BLaER1 (cell line): ENCODE data around the gene ILKAP.

ENCODE experiments used
- H3K27ac ChIP-seq: shearing (Covaris generic); formaldehyde crosslinking; 2 replicates; pipeline ENCODE4 v1.8.1; 2022
- H3K27me3 ChIP-seq: shearing (Covaris generic); formaldehyde crosslinking; 2 replicates; pipeline ENCODE4 v1.8.1; 2022
- H3K36me3 ChIP-seq: shearing (Covaris generic); formaldehyde crosslinking; 2 replicates; pipeline ENCODE4 v1.8.1; 2022
- H3K4me1 ChIP-seq: shearing (Covaris generic); formaldehyde crosslinking; 2 replicates; pipeline ENCODE4 v1.8.1; 2022
- H3K4me2 ChIP-seq: shearing (Covaris generic); formaldehyde crosslinking; 2 replicates; pipeline ENCODE4 v1.8.1; 2022
- H3K4me3 ChIP-seq: shearing (Covaris generic); formaldehyde crosslinking; 2 replicates; pipeline ENCODE4 v1.8.1; 2022
- H3K9ac ChIP-seq: shearing (Covaris generic); formaldehyde crosslinking; 2 replicates; pipeline ENCODE4 v1.8.1; 2022
- H3K9me3 ChIP-seq: shearing (Covaris generic); formaldehyde crosslinking; 2 replicates; pipeline ENCODE4 v1.8.1; 2022
- H4K20me1 ChIP-seq: shearing (Covaris generic); formaldehyde crosslinking; 2 replicates; pipeline ENCODE4 v1.8.1; 2022
- Cebpa-rat ChIP-seq: shearing (Covaris generic); IDR thresholded peaks from 2 replicates; pipeline ENCODE4 v1.8.1; 2022

The ILKAP gene

GRCh38 chr2:238237431-238238135 lies 34.1 kb upstream of the ILKAP start:
- H3K4me2 ChIP-seq: peak overlapping the region; percentile 98
- no peak overlapping the region for H3K27ac ChIP-seq
- no peak overlapping the region for H3K4me3 ChIP-seq
- H3K9me3 ChIP-seq: no peaks in the 10 kb centered on the region
- H3K9ac ChIP-seq: no peak overlapping the region
- no peaks in the 10 kb centered on the region for H3K27me3 ChIP-seq
- no peaks in the 10 kb centered on the region for H3K36me3 ChIP-seq
- peaks cover 23% of the 10 kb centered on the region for H4K20me1 ChIP-seq
- TF ChIP-seq Cebpa-rat: no peak
- H3K4me1 ChIP-seq: peaks cover 70% of the 10 kb centered on the region

DNA sequence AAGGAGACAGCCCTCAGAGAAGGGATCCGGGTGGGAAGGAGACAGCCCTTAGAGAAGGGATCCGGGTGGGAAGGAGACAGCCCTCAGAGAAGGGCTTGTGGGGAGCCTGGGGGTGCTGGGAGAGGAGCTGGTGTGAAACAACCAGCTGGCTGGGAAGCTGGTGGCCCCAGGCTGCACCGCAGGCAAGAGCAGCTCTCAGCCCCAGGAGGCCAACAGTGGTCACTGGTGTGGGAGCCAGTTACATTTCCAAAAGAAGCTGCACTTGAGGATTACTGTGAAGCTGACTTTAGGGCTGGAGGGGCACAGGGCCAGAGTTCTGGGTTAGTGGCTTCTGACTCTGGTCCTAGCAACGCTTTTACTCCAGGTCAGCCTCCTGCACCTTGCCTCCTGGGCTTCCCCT lies 33.1 kb upstream of the ILKAP start:
- TF ChIP-seq Cebpa-rat: no peak
- Histone ChIP-seq H3K36me3 (no peaks in the 10 kb centered on the region), H3K9me3 (no peaks in the 10 kb centered on the region), H3K4me1 (peaks cover 69% of the 10 kb centered on the region), H3K9ac (no peak overlapping the region), H3K27me3 (no peaks in the 10 kb centered on the region), H4K20me1 (peaks cover 23% of the 10 kb centered on the region), H3K4me3 (no peak overlapping the region), H3K4me2 (peak overlapping the region; percentile 98), H3K27ac (no peak overlapping the region)

DNA sequence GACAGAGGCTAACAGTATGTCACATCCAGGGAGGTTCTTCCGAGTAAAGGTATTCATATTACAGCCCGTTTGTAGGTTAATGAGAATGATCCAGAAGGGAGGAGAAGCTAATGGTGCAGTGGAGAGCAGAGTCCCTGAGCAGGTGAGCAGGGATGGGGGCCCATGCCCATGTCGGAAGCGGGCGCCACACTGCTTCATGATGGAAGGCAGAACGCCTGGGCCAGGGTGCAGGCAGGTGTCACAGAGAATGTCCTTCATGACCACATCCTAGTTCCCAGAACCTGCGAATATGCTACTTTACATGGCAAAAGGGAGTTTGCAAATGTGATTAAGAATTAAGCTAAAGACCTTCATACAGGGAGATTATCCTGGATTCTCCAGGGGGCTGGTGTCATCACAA lies 32.4 kb upstream of the ILKAP start:
- no peak for TF ChIP-seq Cebpa-rat

GRCh38 chr2:238235331-238235732 lies 31.8 kb upstream of the ILKAP start:
- H3K9me3 ChIP-seq: no peaks in the 10 kb centered on the region
- TF ChIP-seq Cebpa-rat: no peak
- H3K4me3 ChIP-seq: no peak overlapping the region
- peaks cover 71% of the 10 kb centered on the region for H3K4me1 ChIP-seq
- H3K36me3 ChIP-seq: no peaks in the 10 kb centered on the region
- H3K4me2 ChIP-seq: peak overlapping the region; percentile 87; the same call in 1 of the 2 replicates
- H4K20me1 ChIP-seq: peaks cover 23% of the 10 kb centered on the region
- no peak overlapping the region for H3K9ac ChIP-seq
- H3K27me3 ChIP-seq: no peaks in the 10 kb centered on the region
- no peak overlapping the region for H3K27ac ChIP-seq

More for the DNA sequence above, 32.4 kb upstream of the ILKAP start:
- H3K36me3 ChIP-seq: no peaks in the 10 kb centered on the region
- H3K4me1 ChIP-seq: peaks cover 68% of the 10 kb centered on the region
- no peaks in the 10 kb centered on the region for H3K27me3 ChIP-seq
- H3K4me3 ChIP-seq: no peak overlapping the region
- H3K4me2 ChIP-seq: 0 out of 2 replicates have a peak overlapping the region, but pooled peaks have one; percentile 87
- H4K20me1 ChIP-seq: peaks cover 23% of the 10 kb centered on the region
- no peaks in the 10 kb centered on the region for H3K9me3 ChIP-seq
- no peak overlapping the region for H3K27ac ChIP-seq
- H3K9ac ChIP-seq: no peak overlapping the region

- Histone ChIP-seq H3K9me3 (no peaks in the 10 kb centered on the region), H3K36me3 (peaks cover 9% of the 10 kb centered on the region), H3K27me3 (no peaks in the 10 kb centered on the region), H4K20me1 (peaks cover 18% of the 10 kb centered on the region), H3K4me3 (no peak overlapping the region), H3K4me2 (no peak overlapping the region), H3K9ac (no peak overlapping the region), H3K4me1 (peaks cover 79% of the 10 kb centered on the region), H3K27ac (no peak overlapping the region)
- TF ChIP-seq Cebpa-rat: no peak
Observed at GRCh38 chr2:238233625-238234024, 30.1 kb upstream of the ILKAP start.

- peak overlapping the region; percentile 79 for H3K4me3 ChIP-seq
- TF ChIP-seq Cebpa-rat: no peak
- peaks cover 60% of the 10 kb centered on the region for H3K4me1 ChIP-seq
- H3K27ac ChIP-seq: no peak overlapping the region
- peaks cover under 1% of the 10 kb centered on the region; the same call in 1 of the 2 replicates for H4K20me1 ChIP-seq
- H3K4me2 ChIP-seq: peak overlapping the region; percentile 94
- peaks cover 21% of the 10 kb centered on the region for H3K36me3 ChIP-seq
- no peaks in the 10 kb centered on the region for H3K27me3 ChIP-seq
- no peaks in the 10 kb centered on the region for H3K9me3 ChIP-seq
- H3K9ac ChIP-seq: peak overlapping the region; percentile 83; the same call in 1 of the 2 replicates
Observed at GRCh38 chr2:238231809-238232208, 28.3 kb upstream of the ILKAP start.

DNA sequence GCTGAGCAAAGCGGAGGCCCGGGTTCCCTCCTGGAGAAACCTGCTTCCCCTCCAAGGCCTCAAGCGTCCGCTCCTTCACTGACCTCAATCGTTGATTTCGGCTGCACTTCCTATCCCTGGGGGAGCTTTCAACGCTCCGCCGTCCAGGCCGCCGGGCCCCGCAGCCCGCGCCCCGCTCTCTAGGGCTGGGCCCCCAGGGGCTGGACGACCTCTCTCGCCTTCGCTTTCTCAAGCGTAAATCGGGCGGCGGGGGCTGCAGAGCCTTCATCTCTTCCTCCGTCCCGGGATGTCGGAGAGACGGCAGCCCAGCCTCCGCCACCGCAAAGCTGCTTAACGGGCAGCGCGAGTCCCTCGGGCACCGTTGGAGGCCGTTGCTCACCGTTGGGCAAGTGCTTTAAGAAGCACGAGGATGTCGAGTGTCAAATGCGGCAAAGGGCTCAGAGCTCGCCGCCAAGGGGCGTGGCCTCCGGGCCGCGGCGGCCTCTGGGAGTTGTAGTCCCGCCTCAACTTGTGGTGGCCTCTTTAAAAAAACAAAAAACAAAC lies 27.8 kb upstream of the ILKAP start:
- Histone ChIP-seq H3K27me3 (no peaks in the 10 kb centered on the region), H3K36me3 (peaks cover 25% of the 10 kb centered on the region), H3K4me1 (peaks cover 56% of the 10 kb centered on the region), H3K4me2 (peak overlapping the region; percentile 94), H4K20me1 (0 out of 2 replicates have a peak, but pooled peaks cover 3% of the 10 kb centered on the region), H3K4me3 (peak overlapping the region; percentile 79), H3K27ac (peak overlapping the region; percentile 80), H3K9me3 (no peaks in the 10 kb centered on the region), H3K9ac (peak overlapping the region; percentile 83)
- no peak for TF ChIP-seq Cebpa-rat

- Histone ChIP-seq H3K4me3 (peak overlapping the region; percentile 79), H3K36me3 (peaks cover 32% of the 10 kb centered on the region), H3K4me1 (peaks cover 49% of the 10 kb centered on the region), H3K27ac (peak overlapping the region; percentile 80), H3K9ac (peak overlapping the region; percentile 83), H3K4me2 (peak overlapping the region; percentile 94), H3K27me3 (no peaks in the 10 kb centered on the region), H4K20me1 (0 out of 2 replicates have a peak, but pooled peaks cover 9% of the 10 kb centered on the region), H3K9me3 (no peaks in the 10 kb centered on the region)
- no peak for TF ChIP-seq Cebpa-rat
Observed at GRCh38 chr2:238230699-238231098, 27.2 kb upstream of the ILKAP start.

- Histone ChIP-seq H3K9me3 (no peaks in the 10 kb centered on the region), H3K4me2 (no peak overlapping the region), H3K4me3 (no peak overlapping the region), H3K27me3 (no peaks in the 10 kb centered on the region), H3K36me3 (peaks cover 51% of the 10 kb centered on the region), H3K9ac (no peak overlapping the region), H3K27ac (no peak overlapping the region), H3K4me1 (peaks cover 36% of the 10 kb centered on the region), H4K20me1 (0 out of 2 replicates have a peak, but pooled peaks cover 18% of the 10 kb centered on the region)
- no peak for TF ChIP-seq Cebpa-rat
Observed at GRCh38 chr2:238228700-238229099, 25.2 kb upstream of the ILKAP start.

GRCh38 chr2:238227587-238228032 lies 24.1 kb upstream of the ILKAP start:
- no peak for TF ChIP-seq Cebpa-rat
- Histone ChIP-seq H3K9ac (no peak overlapping the region), H3K9me3 (no peaks in the 10 kb centered on the region), H4K20me1 (0 out of 2 replicates have a peak, but pooled peaks cover 18% of the 10 kb centered on the region), H3K27ac (no peak overlapping the region), H3K4me1 (peaks cover 36% of the 10 kb centered on the region), H3K36me3 (peaks cover 55% of the 10 kb centered on the region), H3K4me3 (no peak overlapping the region), H3K27me3 (no peaks in the 10 kb centered on the region), H3K4me2 (no peak overlapping the region)
